Transverse colon (tissue), 4 donors: ENCODE measurements around the gene ATG9A.

Experiments used
- CTCF ChIP-seq, 5 experiments: fragments of 200-600 bp in 3 of 5; fragments of 450-650 bp in 2 of 5; sonication (generic) in 3 of 5; IDR thresholded peaks; 1 replicate in 2 of 5; 2 replicates in 3 of 5; pipeline ENCODE4 v1.5.1; 2016 to 2017; ENCODE audit warnings: antibody characterized with exemption in 5 of 5, inconsistent platforms in 3 of 5, mild to moderate bottlenecking in 2 of 5, moderate library complexity in 1 of 5
- POLR2A ChIP-seq: fragments of 450-650 bp; IDR thresholded peaks from one replicate; pipeline ENCODE4 v1.6.1; 2016; ENCODE audit warnings: antibody characterized with exemption, mild to moderate bottlenecking, moderate library complexity
- POLR2AphosphoS5 ChIP-seq, 3 donors: sonication (generic); formaldehyde crosslinking; IDR thresholded peaks; one replicate each; pipeline ENCODE4 v1.6.1; 2016; ENCODE audit warnings: antibody characterized with exemption in 3 of 3

- TF ChIP-seq CTCF (IDR thresholded peaks at IDR 0.05) (no peak), POLR2A (no peak), POLR2AphosphoS5 (IDR thresholded peaks at IDR 0.05) (no peak)
Observed at GRCh38 chr2:219225350-219225749, 4.1 kb downstream of the ATG9A start.
